ENCODE measurements around the gene ATP2B2.

DNA sequence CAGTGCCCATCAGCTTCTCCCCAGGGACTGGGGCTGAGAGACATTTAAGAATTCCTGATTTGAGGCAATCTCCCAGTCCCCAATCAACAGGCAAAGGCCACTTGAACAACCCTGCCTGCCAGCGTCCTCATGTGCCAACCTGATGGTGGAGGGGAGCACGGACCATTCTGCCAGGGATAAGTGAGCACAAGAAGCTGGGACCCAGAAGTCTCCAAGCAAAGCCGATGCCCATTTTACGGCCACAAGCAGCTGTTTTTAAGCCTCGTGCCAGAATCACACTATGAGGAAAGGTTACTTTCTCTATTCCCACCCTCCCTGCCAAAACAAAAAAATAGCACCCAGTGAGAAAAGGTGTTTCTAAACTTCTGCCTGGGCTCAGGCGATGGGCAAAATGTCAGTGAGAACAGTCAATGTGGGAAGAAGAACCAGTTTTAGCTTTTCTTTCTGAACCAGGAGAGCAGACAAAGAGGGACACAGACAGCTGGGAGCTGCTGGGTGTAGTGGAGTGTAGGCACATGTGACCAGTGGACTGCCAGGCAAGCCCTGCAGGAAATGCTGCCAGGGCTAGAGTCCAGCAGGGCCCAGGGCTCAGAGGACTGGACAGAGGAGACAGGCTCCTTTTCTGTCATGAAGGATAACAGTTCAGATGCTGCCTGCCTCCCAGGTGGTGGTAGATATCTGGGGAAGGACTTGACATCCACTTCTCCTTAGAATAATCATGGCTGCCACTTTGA lies 57.7 kb downstream of the ATP2B2 start:
- TF ChIP-seq, protein P1, sequence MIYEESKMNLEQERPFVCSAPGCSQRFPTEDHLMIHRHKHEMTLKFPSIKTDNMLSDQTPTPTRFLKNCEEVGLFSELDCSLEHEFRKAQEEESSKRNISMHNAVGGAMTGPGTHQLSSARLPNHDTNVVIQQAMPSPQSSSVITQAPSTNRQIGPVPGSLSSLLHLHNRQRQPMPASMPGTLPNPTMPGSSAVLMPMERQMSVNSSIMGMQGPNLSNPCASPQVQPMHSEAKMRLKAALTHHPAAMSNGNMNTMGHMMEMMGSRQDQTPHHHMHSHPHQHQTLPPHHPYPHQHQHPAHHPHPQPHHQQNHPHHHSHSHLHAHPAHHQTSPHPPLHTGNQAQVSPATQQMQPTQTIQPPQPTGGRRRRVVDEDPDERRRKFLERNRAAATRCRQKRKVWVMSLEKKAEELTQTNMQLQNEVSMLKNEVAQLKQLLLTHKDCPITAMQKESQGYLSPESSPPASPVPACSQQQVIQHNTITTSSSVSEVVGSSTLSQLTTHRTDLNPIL (CRISPR knock-in tag; IDR thresholded peaks at IDR 0.05; ENCODE audit: low read depth) = no peak
- TF ChIP-seq RARB (CRISPR knock-in tag; IDR thresholded peaks at IDR 0.05) = no peak
- TF ChIP-seq ISL1 (CRISPR knock-in tag; IDR thresholded peaks at IDR 0.05) = no peak
- no peak for TF ChIP-seq ARNTL (CRISPR knock-in tag; IDR thresholded peaks at IDR 0.05; ENCODE audit: borderline replicate concordance, low read depth)
- TF ChIP-seq ZC3H10 (CRISPR knock-in tag; IDR thresholded peaks at IDR 0.05) = no peak
- TF ChIP-seq ZFP30 (CRISPR knock-in tag; IDR thresholded peaks at IDR 0.05) = no peak
- TF ChIP-seq ZFP3 (CRISPR knock-in tag; IDR thresholded peaks at IDR 0.05) = no peak
- no peak for TF ChIP-seq PPARA (CRISPR knock-in tag; IDR thresholded peaks at IDR 0.05; ENCODE audit: borderline replicate concordance)
- TF ChIP-seq, protein P2, sequence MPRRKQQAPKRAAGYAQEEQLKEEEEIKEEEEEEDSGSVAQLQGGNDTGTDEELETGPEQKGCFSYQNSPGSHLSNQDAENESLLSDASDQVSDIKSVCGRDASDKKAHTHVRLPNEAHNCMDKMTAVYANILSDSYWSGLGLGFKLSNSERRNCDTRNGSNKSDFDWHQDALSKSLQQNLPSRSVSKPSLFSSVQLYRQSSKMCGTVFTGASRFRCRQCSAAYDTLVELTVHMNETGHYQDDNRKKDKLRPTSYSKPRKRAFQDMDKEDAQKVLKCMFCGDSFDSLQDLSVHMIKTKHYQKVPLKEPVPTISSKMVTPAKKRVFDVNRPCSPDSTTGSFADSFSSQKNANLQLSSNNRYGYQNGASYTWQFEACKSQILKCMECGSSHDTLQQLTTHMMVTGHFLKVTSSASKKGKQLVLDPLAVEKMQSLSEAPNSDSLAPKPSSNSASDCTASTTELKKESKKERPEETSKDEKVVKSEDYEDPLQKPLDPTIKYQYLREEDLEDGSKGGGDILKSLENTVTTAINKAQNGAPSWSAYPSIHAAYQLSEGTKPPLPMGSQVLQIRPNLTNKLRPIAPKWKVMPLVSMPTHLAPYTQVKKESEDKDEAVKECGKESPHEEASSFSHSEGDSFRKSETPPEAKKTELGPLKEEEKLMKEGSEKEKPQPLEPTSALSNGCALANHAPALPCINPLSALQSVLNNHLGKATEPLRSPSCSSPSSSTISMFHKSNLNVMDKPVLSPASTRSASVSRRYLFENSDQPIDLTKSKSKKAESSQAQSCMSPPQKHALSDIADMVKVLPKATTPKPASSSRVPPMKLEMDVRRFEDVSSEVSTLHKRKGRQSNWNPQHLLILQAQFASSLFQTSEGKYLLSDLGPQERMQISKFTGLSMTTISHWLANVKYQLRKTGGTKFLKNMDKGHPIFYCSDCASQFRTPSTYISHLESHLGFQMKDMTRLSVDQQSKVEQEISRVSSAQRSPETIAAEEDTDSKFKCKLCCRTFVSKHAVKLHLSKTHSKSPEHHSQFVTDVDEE (CRISPR knock-in tag; IDR thresholded peaks at IDR 0.05) = no peak
- no peak for TF ChIP-seq BACH2 (CRISPR knock-in tag; IDR thresholded peaks at IDR 0.05; ENCODE audit: borderline replicate concordance)
- TF ChIP-seq, protein P3, sequence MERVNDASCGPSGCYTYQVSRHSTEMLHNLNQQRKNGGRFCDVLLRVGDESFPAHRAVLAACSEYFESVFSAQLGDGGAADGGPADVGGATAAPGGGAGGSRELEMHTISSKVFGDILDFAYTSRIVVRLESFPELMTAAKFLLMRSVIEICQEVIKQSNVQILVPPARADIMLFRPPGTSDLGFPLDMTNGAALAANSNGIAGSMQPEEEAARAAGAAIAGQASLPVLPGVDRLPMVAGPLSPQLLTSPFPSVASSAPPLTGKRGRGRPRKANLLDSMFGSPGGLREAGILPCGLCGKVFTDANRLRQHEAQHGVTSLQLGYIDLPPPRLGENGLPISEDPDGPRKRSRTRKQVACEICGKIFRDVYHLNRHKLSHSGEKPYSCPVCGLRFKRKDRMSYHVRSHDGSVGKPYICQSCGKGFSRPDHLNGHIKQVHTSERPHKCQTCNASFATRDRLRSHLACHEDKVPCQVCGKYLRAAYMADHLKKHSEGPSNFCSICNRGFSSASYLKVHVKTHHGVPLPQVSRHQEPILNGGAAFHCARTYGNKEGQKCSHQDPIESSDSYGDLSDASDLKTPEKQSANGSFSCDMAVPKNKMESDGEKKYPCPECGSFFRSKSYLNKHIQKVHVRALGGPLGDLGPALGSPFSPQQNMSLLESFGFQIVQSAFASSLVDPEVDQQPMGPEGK (CRISPR knock-in tag; IDR thresholded peaks at IDR 0.05; ENCODE audit: borderline replicate concordance) = no peak

All from SK-N-SH treated with all-trans-retinoic acid at 6 μM for 48 hours (cell line).